Nephron progenitor cell (in vitro differentiated cells): ENCODE measurements around the gene CCDC78.

ENCODE experiments used
- DNase-seq: peaks from one replicate; pipeline ENCODE4 v3.0.0; 2021
- H3K27ac Mint-ChIP-seq: 2 replicates; pipeline ENCODE4 v1.8.0; 2021; ENCODE audit warnings: mild to moderate bottlenecking, moderate library complexity, mixed read lengths
- H3K27me3 Mint-ChIP-seq: 2 replicates; pipeline ENCODE4 v1.8.0; 2021; ENCODE audit warnings: mild to moderate bottlenecking, low read depth, mixed read lengths; ENCODE audit not compliant: poor library complexity
- H3K36me3 Mint-ChIP-seq: 2 replicates; pipeline ENCODE4 v1.8.0; 2021; ENCODE audit warnings: low read depth, mixed read lengths
- H3K4me1 Mint-ChIP-seq: 2 replicates; pipeline ENCODE4 v1.8.0; 2021; ENCODE audit warnings: mixed read lengths
- H3K4me3 Mint-ChIP-seq: 2 replicates; pipeline ENCODE4 v1.8.0; 2021; ENCODE audit warnings: mild to moderate bottlenecking, moderate library complexity, mixed read lengths
- H3K9me3 Mint-ChIP-seq: 2 replicates; pipeline ENCODE4 v1.8.0; 2021; ENCODE audit warnings: mild to moderate bottlenecking, moderate library complexity, mixed read lengths
- CTCF ChIP-seq: fragments of 200-600 bp; sonication (generic); IDR thresholded peaks from 2 replicates; pipeline ENCODE4 v1.5.0; 2021; ENCODE audit warnings: antibody characterized with exemption

CCDC78 gene

GRCh38 chr16:677316-678190, 48.7 kb downstream of the CCDC78 start:
- Mint-ChIP-seq H3K36me3 (peaks cover 10% of the 10 kb centered on the region), H3K27me3 (peaks cover 18% of the 10 kb centered on the region), H3K4me3 (no peak overlapping the region), H3K27ac (no peak overlapping the region), H3K9me3 (no peaks in the 10 kb centered on the region), H3K4me1 (peaks cover 33% of the 10 kb centered on the region)
- no peak for DNase-seq
- TF ChIP-seq CTCF: no peak

DNA sequence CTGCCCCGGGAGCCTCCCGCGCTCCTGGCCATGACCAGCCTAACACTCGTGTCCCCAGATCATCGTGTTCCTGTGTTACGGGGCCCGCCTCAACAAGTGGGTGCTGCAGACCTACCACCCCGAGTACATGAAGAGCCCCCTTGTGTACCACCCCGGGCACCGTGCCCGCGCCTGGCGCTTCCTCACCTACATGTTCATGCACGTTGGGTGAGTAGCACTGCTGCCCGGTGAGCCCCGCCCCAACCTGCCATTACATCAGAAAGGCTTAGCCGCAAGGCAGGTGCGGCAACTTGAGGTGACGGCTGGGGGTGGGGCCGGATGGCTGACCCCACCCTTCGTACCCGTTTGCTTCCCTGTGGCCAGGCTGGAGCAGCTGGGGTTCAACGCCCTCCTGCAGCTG, 49.3 kb downstream of the CCDC78 start:
- H3K27me3 Mint-ChIP-seq: peaks cover 18% of the 10 kb centered on the region
- peaks cover 9% of the 10 kb centered on the region for H3K36me3 Mint-ChIP-seq
- no peak overlapping the region for H3K27ac Mint-ChIP-seq
- TF ChIP-seq CTCF: no peak
- H3K9me3 Mint-ChIP-seq: no peaks in the 10 kb centered on the region
- H3K4me3 Mint-ChIP-seq: no peak overlapping the region
- no peak for DNase-seq
- peaks cover 26% of the 10 kb centered on the region for H3K4me1 Mint-ChIP-seq

DNA sequence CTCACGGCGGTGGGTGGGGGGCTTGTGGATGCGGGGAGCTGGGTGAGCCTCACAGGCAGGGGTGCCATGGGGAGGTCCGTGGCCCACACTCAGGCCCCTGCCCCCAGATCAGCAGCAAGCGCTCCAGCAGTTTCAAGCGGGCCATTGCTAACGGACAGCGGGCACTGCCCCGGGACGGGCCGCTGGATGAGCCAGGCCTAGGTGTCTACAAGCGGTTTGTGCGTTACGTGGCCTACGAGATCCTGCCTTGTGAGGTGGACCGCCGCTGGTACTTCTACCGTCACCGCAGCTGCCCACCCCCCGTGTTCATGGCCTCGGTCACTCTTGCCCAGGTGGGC, 49.7 kb downstream of the CCDC78 start:
- peaks cover 18% of the 10 kb centered on the region for H3K27me3 Mint-ChIP-seq
- H3K9me3 Mint-ChIP-seq: no peaks in the 10 kb centered on the region
- H3K36me3 Mint-ChIP-seq: peaks cover 5% of the 10 kb centered on the region
- no peak overlapping the region for H3K27ac Mint-ChIP-seq
- no peak overlapping the region for H3K4me3 Mint-ChIP-seq
- TF ChIP-seq CTCF: no peak
- DNase-seq: no peak
- peaks cover 23% of the 10 kb centered on the region for H3K4me1 Mint-ChIP-seq

DNA sequence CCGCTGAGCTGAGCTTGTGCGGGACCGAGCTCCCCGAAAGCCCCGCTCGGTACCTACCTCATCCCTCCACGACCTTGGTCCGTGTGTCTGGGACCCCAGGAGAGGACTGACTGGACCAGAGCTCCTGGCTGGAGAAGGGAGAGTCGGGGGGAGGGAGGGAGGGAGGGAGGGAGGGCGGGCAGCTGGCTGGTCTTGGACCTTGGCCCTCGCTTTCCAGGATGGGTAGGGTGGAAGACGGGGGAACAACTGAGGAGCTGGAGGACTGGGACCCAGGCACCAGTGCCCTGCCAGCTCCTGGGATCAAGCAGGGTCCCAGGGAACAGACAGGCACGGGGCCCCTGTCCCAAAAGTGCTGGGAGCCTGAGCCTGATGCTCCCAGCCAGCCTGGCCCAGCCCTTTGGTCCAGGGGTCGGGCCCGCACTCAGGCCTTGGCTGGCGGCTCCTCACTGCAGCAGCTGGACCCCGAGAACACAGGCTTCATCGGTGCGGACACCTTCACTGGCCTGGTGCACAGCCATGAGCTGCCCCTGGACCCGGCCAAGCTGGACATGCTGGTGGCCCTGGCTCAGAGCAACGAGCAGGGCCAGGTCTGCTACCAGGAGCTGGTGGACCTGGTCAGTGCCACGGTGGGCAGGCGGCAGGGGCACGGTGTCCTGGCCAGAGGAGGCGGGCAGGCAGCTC, 50.2 kb downstream of the CCDC78 start:
- no peak overlapping the region for H3K4me3 Mint-ChIP-seq
- no peak for TF ChIP-seq CTCF
- no peak for DNase-seq
- peaks cover 18% of the 10 kb centered on the region for H3K4me1 Mint-ChIP-seq
- H3K9me3 Mint-ChIP-seq: no peaks in the 10 kb centered on the region
- peaks cover 18% of the 10 kb centered on the region for H3K27me3 Mint-ChIP-seq
- H3K27ac Mint-ChIP-seq: no peak overlapping the region
- H3K36me3 Mint-ChIP-seq: peaks cover 2% of the 10 kb centered on the region

GRCh38 chr16:674968-675883, 51.0 kb downstream of the CCDC78 start, which contains the start of gene RHBDL1:
RHBDL1 (plus strand) TSS chr16:675671; CDS start chr16:675791, 120 bp downstream.
- no peak for TF ChIP-seq CTCF
- Mint-ChIP-seq H3K9me3 (no peaks in the 10 kb centered on the region), H3K36me3 (no peaks in the 10 kb centered on the region), H3K4me1 (peaks cover 15% of the 10 kb centered on the region), H3K27me3 (peaks cover 18% of the 10 kb centered on the region), H3K4me3 (peak within 1 kb of the TSS; percentile 58), H3K27ac (no peak within 1 kb of the TSS)
- peak; percentile 52 for DNase-seq
